SIG-M5 treated with dmso at 0.1 percent for 504 hours (cell line): ENCODE measurements around the gene PRSS33.

ENCODE experiments used
- DNase-seq: peaks from one replicate; lab custom pipeline; 2025; ENCODE audit not compliant: unreplicated experiment; lab: John Stamatoyannopoulos, UW

The PRSS33 gene

GRCh38 chr16:2787406-2787805 lies at the start of gene PRSS33:
TSS of gene PRSS33 (minus strand) at chr16:2787560. CDS start at chr16:2786547, 1,013 bp downstream.
- DNase-seq: no peak

- no peak for DNase-seq
Observed at GRCh38 chr16:2836646-2837508, 49.5 kb upstream of the PRSS33 start.

- DNase-seq: no peak
Observed at GRCh38 chr16:2835638-2836493, 48.5 kb upstream of the PRSS33 start.

GRCh38 chr16:2834968-2835367 lies 47.6 kb upstream of the PRSS33 start:
- no peak for DNase-seq

- no peak for DNase-seq
Observed at GRCh38 chr16:2833776-2834175, 46.4 kb upstream of the PRSS33 start.

- DNase-seq: no peak
Observed at GRCh38 chr16:2831203-2831602, 43.8 kb upstream of the PRSS33 start.

- DNase-seq: no peak
Observed at GRCh38 chr16:2830355-2830695, 43.0 kb upstream of the PRSS33 start.

GRCh38 chr16:2829501-2830354 lies 42.4 kb upstream of the PRSS33 start, which contains the start of gene ZG16B:
TSS of gene ZG16B (plus strand) at chr16:2830303. CDS start at chr16:2830442, 139 bp downstream.
- no peak for DNase-seq

GRCh38 chr16:2828876-2829430 lies 41.6 kb upstream of the PRSS33 start:
- no peak for DNase-seq

GRCh38 chr16:2828521-2828840 lies 41.1 kb upstream of the PRSS33 start:
- DNase-seq: no peak

GRCh38 chr16:2827831-2828520 lies 40.6 kb upstream of the PRSS33 start:
- no peak for DNase-seq

- DNase-seq: no peak
Observed at GRCh38 chr16:2827374-2827791, 40.0 kb upstream of the PRSS33 start.

GRCh38 chr16:2826591-2827373 lies 39.4 kb upstream of the PRSS33 start:
- DNase-seq: no peak

- DNase-seq: no peak
Observed at GRCh38 chr16:2825906-2826305, 38.5 kb upstream of the PRSS33 start.

GRCh38 chr16:2825049-2825742 lies 37.8 kb upstream of the PRSS33 start:
- no peak for DNase-seq

GRCh38 chr16:2824626-2825025 lies 37.3 kb upstream of the PRSS33 start:
- DNase-seq: no peak

GRCh38 chr16:2822496-2822895 lies 35.1 kb upstream of the PRSS33 start:
- DNase-seq: no peak

GRCh38 chr16:2822158-2822495 lies 34.8 kb upstream of the PRSS33 start:
- no peak for DNase-seq
